ENCODE data around the gene ATG10.

GRCh38 chr5:82259172-82259800 lies 287.5 kb downstream of the ATG10 start:
- no peak for TF ChIP-seq CTCF (IDR thresholded peaks at IDR 0.05)
- TF ChIP-seq EP300 (IDR thresholded peaks at IDR 0.05), result no peak
- TF ChIP-seq POLR2AphosphoS5 (IDR thresholded peaks at IDR 0.05), result no peak

Measured in suprapubic skin (tissue), 4 donors.